ENCODE data around the gene ZNF775.

ZNF775 gene

DNA sequence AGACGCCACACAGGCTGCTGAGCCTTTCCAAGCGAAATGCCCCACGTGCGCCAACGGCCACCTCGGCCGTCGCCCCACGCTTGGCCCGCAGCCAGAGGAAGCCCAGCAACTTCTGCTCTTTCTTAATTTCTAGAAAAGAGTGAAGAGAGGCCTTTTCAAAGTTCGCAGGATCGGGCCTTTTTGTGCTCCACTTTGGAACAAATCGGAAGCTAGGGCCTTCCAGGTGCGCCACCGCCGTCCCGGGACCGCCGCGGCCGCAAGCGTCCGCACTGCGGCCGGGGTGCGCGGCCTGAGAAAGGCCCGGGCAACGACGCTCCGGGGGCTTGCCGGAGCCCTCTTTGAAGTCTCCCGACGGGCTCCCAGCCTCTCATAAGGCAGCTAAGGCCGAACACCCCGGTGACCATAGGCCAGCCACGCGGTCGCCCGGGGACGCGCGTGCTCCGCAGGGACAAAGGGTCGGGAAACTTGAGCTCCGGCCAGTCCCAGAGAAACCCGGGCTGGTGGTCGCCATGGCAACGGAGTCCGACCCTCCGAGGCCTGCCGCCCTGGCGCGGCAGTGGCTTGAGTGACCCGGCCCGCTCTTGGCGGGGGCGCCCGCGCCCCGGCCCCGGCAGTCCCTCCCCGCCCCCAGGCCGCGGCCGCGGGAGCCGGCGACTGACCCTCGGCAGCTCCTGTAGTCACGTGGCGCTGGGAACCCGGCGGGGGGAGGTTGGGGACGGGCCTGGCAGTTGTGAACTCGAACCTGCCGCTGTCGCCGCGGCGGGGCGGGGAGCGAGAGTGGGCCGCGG lies 10.8 kb upstream of the ZNF775 start, which contains the start of gene REPIN1:
Gene REPIN1, plus strand, starts transcription at position 727 of the 788 bp plus-strand sequence. CDS start 890 bp downstream, outside the sequence.
- Histone ChIP-seq H3K36me3 (ENCODE audit: control insufficient read depth, insufficient read depth, low read length) (peaks cover 9% of the 10 kb centered on the region), H3K4me3 (ENCODE audit: insufficient read depth, low read depth, low read length, poor library complexity, severe bottlenecking) (peak within 1 kb of the TSS; percentile 92), H3K27ac (ENCODE audit: insufficient read depth, low read length, poor library complexity, severe bottlenecking) (peak within 1 kb of the TSS; percentile 79), H3K4me1 (ENCODE audit: control insufficient read depth, insufficient read depth, low read length, poor library complexity, severe bottlenecking) (peaks cover 20% of the 10 kb centered on the region), H3K27me3 (replicated peaks; ENCODE audit: control insufficient read depth, insufficient read depth, low read length, poor library complexity, severe bottlenecking) (no peaks in the 10 kb centered on the region), H3K9me3 (ENCODE audit: control insufficient read depth, low read length) (no peaks in the 10 kb centered on the region)
- peak; percentile 66 to 84 (median 80) for DNase-seq

DNA sequence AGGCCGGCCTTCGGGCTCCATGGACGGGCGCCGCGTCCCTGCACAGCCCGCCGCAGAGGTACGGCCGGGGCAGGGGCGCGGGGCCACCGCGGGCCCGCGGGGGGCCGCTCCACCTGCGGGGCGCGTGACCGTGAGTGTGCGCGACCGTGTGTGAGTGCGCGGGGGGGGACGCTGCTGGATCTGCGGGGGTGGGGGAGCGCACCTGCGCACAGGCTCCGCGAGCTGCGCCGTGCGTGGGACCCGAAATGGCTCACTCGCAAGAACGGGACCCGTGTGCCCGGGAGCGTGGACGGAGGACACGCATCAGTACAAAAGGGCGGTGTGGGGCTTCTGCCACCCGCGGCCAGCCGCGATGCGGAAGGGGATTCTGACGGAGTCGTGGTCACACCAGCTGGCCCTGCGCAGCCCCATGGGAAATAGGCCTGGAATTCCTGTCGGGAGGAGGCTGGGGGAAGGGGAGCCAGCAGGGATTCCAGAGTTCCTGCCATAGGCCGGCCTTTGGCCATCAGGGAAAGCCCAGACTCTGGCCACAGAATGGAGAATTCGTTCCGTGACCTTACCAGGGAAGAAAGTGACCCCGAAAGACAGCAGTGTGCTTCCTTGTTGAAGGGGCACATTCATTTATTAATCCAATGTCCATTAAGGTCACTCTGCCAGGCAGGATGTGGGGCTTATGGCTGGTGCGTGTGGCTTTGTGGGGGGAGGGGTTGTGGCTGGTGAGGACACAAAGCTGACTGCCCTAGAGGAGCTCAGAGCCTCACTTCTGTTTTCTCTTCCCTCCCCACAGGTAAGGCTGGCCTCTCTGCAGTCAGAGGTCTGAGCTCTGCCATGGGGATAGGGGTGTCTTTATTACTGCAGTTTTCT lies 10.0 kb upstream of the ZNF775 start:
- peak; percentile 36 to 47 (median 40) for DNase-seq
- H3K4me3 ChIP-seq (ENCODE audit: insufficient read depth, low read depth, low read length, poor library complexity, severe bottlenecking): peak overlapping the region; percentile 92
- peak overlapping the region; percentile 79 for H3K27ac ChIP-seq (ENCODE audit: insufficient read depth, low read length, poor library complexity, severe bottlenecking)
- peaks cover 20% of the 10 kb centered on the region for H3K4me1 ChIP-seq (ENCODE audit: control insufficient read depth, insufficient read depth, low read length, poor library complexity, severe bottlenecking)
- no peaks in the 10 kb centered on the region for H3K9me3 ChIP-seq (ENCODE audit: control insufficient read depth, low read length)
- H3K27me3 ChIP-seq (replicated peaks; ENCODE audit: control insufficient read depth, insufficient read depth, low read length, poor library complexity, severe bottlenecking): no peaks in the 10 kb centered on the region
- H3K36me3 ChIP-seq (ENCODE audit: control insufficient read depth, insufficient read depth, low read length): peaks cover 15% of the 10 kb centered on the region

DNA sequence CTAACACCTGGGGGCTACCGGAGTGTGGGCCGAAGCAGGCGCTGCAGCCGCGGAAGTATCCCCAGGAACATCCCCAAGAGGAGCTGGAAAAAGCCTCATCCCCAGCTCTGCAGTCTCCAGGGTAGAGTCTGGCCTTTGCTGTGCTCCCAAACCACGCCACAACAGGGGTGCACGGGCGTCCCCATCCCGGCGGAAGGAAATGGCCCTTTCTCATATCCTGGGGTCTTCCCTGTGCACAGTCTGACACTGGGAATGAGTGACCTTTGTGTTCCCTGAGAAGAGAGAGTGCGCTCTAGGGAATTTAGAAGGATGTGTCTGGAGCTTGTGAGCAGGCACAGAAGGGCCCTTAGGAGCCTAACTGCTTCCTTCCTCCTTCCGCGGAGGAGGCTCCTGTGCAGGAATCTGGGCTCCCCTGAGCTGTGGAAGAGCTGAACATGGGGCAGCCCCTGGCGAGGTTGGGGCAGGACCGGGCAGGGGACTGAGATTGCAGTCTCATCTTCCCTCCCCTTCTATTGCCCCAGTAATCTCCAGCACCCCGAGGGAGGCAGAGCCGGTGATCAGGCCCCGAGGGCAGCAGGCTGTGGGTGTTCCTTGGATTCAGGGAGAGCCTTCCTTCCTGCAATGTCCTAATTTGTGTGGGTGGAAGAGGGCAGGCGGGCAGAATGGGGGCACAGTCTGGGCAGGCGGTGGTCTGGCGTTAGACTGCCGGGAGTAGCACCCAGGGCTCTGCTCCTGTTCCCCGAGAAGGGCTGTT lies 9.2 kb upstream of the ZNF775 start:
- Histone ChIP-seq H3K9me3 (ENCODE audit: control insufficient read depth, low read length) (no peaks in the 10 kb centered on the region), H3K27ac (ENCODE audit: insufficient read depth, low read length, poor library complexity, severe bottlenecking) (peak overlapping the region; percentile 79), H3K4me3 (ENCODE audit: insufficient read depth, low read depth, low read length, poor library complexity, severe bottlenecking) (peak overlapping the region; percentile 92), H3K4me1 (ENCODE audit: control insufficient read depth, insufficient read depth, low read length, poor library complexity, severe bottlenecking) (peaks cover 20% of the 10 kb centered on the region), H3K36me3 (ENCODE audit: control insufficient read depth, insufficient read depth, low read length) (peaks cover 15% of the 10 kb centered on the region), H3K27me3 (replicated peaks; ENCODE audit: control insufficient read depth, insufficient read depth, low read length, poor library complexity, severe bottlenecking) (no peaks in the 10 kb centered on the region)
- no peak for DNase-seq

DNA sequence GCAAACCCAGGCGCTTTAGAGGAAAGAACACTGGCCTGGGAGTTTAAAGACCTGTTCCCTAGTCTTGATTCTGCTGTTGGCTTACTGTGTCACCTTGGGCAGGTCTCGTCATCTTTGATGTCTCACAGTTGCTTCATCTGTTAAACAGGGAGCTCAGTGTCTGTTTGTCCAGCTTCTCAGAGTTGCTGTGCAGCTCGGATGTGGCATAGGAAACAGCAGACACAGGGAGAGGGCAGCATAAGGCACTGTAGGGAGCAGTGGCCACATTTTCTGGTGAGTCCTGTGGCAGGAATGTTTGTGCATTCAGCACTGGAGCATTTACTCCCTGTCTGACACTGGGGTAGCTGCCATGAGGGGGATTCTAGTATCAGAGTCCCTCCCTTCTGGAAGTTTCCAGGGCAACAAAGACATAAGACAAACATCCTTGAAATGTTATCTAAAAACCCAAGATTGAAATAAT lies 8.5 kb upstream of the ZNF775 start:
- H3K4me1 ChIP-seq (ENCODE audit: control insufficient read depth, insufficient read depth, low read length, poor library complexity, severe bottlenecking): peaks cover 21% of the 10 kb centered on the region
- no peaks in the 10 kb centered on the region for H3K9me3 ChIP-seq (ENCODE audit: control insufficient read depth, low read length)
- no peak overlapping the region for H3K4me3 ChIP-seq (ENCODE audit: insufficient read depth, low read depth, low read length, poor library complexity, severe bottlenecking)
- no peaks in the 10 kb centered on the region for H3K27me3 ChIP-seq (replicated peaks; ENCODE audit: control insufficient read depth, insufficient read depth, low read length, poor library complexity, severe bottlenecking)
- DNase-seq: no peak
- H3K27ac ChIP-seq (ENCODE audit: insufficient read depth, low read length, poor library complexity, severe bottlenecking): peak overlapping the region; percentile 20
- H3K36me3 ChIP-seq (ENCODE audit: control insufficient read depth, insufficient read depth, low read length): peaks cover 15% of the 10 kb centered on the region

DNA sequence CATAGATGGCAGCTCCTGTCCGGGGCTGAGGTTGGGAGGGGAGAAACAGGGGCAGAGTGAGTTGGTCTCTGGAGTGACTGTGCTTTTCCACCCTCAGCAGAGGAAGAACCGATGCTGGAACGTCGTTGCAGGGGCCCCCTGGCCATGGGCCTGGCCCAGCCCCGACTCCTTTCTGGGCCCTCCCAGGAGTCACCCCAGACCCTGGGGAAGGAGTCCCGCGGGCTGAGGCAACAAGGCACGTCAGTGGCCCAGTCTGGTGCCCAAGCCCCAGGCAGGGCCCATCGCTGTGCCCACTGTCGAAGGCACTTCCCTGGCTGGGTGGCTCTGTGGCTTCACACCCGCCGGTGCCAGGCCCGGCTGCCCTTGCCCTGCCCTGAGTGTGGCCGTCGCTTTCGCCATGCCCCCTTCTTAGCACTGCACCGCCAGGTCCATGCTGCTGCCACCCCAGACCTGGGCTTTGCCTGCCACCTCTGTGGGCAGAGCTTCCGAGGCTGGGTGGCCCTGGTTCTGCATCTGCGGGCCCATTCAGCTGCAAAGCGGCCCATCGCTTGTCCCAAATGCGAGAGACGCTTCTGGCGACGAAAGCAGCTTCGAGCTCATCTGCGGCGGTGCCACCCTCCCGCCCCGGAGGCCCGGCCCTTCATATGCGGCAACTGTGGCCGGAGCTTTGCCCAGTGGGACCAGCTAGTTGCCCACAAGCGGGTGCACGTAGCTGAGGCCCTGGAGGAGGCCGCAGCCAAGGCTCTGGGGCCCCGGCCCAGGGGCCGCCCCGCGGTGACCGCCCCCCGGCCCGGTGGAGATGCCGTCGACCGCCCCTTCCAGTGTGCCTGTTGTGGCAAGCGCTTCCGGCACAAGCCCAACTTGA lies 7.8 kb upstream of the ZNF775 start:
- DNase-seq: no peak
- no peaks in the 10 kb centered on the region for H3K9me3 ChIP-seq (ENCODE audit: control insufficient read depth, low read length)
- peaks cover 15% of the 10 kb centered on the region for H3K36me3 ChIP-seq (ENCODE audit: control insufficient read depth, insufficient read depth, low read length)
- no peak overlapping the region for H3K27ac ChIP-seq (ENCODE audit: insufficient read depth, low read length, poor library complexity, severe bottlenecking)
- no peak overlapping the region for H3K4me3 ChIP-seq (ENCODE audit: insufficient read depth, low read depth, low read length, poor library complexity, severe bottlenecking)
- peaks cover 27% of the 10 kb centered on the region for H3K4me1 ChIP-seq (ENCODE audit: control insufficient read depth, insufficient read depth, low read length, poor library complexity, severe bottlenecking)
- no peaks in the 10 kb centered on the region for H3K27me3 ChIP-seq (replicated peaks; ENCODE audit: control insufficient read depth, insufficient read depth, low read length, poor library complexity, severe bottlenecking)

DNA sequence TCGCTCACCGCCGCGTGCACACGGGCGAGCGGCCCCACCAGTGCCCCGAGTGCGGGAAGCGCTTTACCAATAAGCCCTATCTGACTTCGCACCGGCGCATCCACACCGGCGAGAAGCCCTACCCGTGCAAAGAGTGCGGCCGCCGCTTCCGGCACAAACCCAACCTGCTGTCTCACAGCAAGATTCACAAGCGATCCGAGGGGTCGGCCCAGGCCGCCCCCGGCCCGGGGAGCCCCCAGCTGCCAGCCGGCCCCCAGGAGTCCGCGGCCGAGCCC lies 7.2 kb upstream of the ZNF775 start:
- Histone ChIP-seq H3K9me3 (ENCODE audit: control insufficient read depth, low read length) (no peaks in the 10 kb centered on the region), H3K36me3 (ENCODE audit: control insufficient read depth, insufficient read depth, low read length) (peaks cover 15% of the 10 kb centered on the region), H3K27ac (ENCODE audit: insufficient read depth, low read length, poor library complexity, severe bottlenecking) (no peak overlapping the region), H3K27me3 (replicated peaks; ENCODE audit: control insufficient read depth, insufficient read depth, low read length, poor library complexity, severe bottlenecking) (no peaks in the 10 kb centered on the region), H3K4me3 (ENCODE audit: insufficient read depth, low read depth, low read length, poor library complexity, severe bottlenecking) (no peak overlapping the region), H3K4me1 (ENCODE audit: control insufficient read depth, insufficient read depth, low read length, poor library complexity, severe bottlenecking) (peaks cover 31% of the 10 kb centered on the region)
- DNase-seq: no peak

DNA sequence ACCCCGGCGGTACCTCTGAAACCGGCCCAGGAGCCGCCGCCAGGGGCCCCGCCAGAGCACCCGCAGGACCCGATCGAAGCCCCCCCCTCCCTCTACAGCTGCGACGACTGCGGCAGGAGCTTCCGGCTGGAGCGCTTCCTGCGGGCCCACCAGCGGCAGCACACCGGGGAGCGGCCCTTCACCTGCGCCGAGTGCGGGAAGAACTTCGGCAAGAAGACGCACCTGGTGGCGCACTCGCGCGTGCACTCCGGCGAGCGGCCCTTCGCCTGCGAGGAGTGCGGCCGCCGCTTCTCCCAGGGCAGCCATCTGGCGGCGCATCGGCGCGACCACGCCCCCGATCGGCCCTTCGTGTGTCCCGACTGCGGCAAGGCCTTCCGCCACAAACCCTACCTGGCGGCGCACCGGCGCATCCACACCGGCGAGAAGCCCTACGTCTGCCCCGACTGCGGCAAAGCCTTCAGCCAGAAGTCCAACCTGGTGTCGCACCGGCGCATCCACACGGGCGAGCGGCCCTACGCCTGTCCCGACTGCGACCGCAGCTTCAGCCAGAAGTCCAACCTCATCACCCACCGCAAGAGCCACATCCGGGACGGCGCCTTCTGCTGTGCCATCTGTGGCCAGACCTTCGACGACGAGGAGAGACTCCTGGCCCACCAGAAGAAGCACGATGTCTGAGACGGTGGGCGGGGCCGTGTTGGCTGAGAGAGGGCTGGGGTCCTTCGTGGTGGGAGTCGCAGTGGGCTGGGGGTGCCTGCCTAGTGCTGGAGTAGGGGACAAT lies 6.7 kb upstream of the ZNF775 start:
- peaks cover 31% of the 10 kb centered on the region for H3K4me1 ChIP-seq (ENCODE audit: control insufficient read depth, insufficient read depth, low read length, poor library complexity, severe bottlenecking)
- peaks cover 15% of the 10 kb centered on the region for H3K36me3 ChIP-seq (ENCODE audit: control insufficient read depth, insufficient read depth, low read length)
- H3K27me3 ChIP-seq (replicated peaks; ENCODE audit: control insufficient read depth, insufficient read depth, low read length, poor library complexity, severe bottlenecking): no peaks in the 10 kb centered on the region
- H3K27ac ChIP-seq (ENCODE audit: insufficient read depth, low read length, poor library complexity, severe bottlenecking): no peak overlapping the region
- H3K9me3 ChIP-seq (ENCODE audit: control insufficient read depth, low read length): no peaks in the 10 kb centered on the region
- no peak overlapping the region for H3K4me3 ChIP-seq (ENCODE audit: insufficient read depth, low read depth, low read length, poor library complexity, severe bottlenecking)
- no peak for DNase-seq

DNA sequence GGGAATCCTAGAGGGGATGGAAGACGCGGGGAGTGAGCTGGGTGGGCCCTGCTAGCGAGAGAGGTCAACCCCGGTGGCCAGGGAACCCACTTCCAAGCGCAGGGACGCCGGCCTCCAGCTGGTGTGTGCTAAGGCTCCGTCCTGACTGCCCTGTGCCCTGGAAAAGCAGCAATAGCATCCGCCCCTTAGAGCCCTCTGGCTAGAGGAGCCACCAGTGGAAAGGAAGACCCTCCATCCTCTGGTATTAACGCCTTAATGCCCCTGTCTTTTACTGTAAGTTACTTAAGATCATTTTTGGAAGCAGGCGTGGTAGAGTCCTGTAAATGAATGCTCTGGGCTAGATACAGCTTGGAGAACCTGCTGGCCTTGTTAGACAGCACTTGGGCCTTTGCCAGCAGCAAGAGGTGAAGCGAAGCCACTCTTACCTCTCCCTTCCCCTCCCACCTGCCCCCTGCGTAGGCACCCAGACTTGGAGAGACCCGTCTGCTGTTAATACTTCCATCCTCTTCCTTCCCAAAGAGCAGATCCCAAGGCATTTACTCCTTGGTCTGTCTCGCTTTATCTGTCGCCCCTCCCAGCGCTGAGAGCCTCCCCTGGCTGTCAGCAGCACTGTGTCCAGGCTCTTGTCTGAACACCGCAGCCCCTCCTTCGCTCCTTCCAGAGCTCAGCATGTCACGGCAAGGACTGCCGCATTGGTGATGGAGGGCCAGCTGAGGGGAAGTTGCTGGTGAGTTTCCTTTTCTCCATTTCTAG lies 5.9 kb upstream of the ZNF775 start:
- no peak for DNase-seq
- Histone ChIP-seq H3K4me3 (ENCODE audit: insufficient read depth, low read depth, low read length, poor library complexity, severe bottlenecking) (no peak overlapping the region), H3K27ac (ENCODE audit: insufficient read depth, low read length, poor library complexity, severe bottlenecking) (no peak overlapping the region), H3K9me3 (ENCODE audit: control insufficient read depth, low read length) (no peaks in the 10 kb centered on the region), H3K4me1 (ENCODE audit: control insufficient read depth, insufficient read depth, low read length, poor library complexity, severe bottlenecking) (peaks cover 27% of the 10 kb centered on the region), H3K36me3 (ENCODE audit: control insufficient read depth, insufficient read depth, low read length) (peaks cover 15% of the 10 kb centered on the region), H3K27me3 (replicated peaks; ENCODE audit: control insufficient read depth, insufficient read depth, low read length, poor library complexity, severe bottlenecking) (no peaks in the 10 kb centered on the region)

Data from effector memory CD4-positive, alpha-beta T cell (primary cell).